BE2C (cell line): Measurements from ENCODE around the gene ARHGEF38.

Experiments used
- DNase-seq: peaks from one replicate; pipeline ENCODE4 v3.0.0-alpha.2; 2020
- H3K27me3 ChIP-seq: fragments of 250-450 bp; sonication (Bioruptor Pico); 2 replicates; pipeline ENCODE4 v1.5.1; 2020; ENCODE audit warnings: mild to moderate bottlenecking
- H3K36me3 ChIP-seq: fragments of 250-450 bp; sonication (Bioruptor Pico); 2 replicates; pipeline ENCODE4 v1.5.1; 2020; ENCODE audit warnings: mild to moderate bottlenecking
- H3K4me1 ChIP-seq: fragments of 250-450 bp; sonication (Bioruptor Pico); 2 replicates; pipeline ENCODE4 v1.5.1; 2020
- H3K4me3 ChIP-seq: 2 replicates; pipeline ENCODE4 v1.5.1; 2011; ENCODE audit warnings: low read depth, low read length
- H3K9me3 ChIP-seq: fragments of 250-450 bp; sonication (Bioruptor Pico); 2 replicates; pipeline ENCODE4 v1.5.1; 2020
- CTCF ChIP-seq: IDR thresholded peaks from 2 replicates; pipeline ENCODE4 v1.5.1; 2012; ENCODE audit warnings: mild to moderate bottlenecking, low read depth, low read length

The ARHGEF38 gene

DNA sequence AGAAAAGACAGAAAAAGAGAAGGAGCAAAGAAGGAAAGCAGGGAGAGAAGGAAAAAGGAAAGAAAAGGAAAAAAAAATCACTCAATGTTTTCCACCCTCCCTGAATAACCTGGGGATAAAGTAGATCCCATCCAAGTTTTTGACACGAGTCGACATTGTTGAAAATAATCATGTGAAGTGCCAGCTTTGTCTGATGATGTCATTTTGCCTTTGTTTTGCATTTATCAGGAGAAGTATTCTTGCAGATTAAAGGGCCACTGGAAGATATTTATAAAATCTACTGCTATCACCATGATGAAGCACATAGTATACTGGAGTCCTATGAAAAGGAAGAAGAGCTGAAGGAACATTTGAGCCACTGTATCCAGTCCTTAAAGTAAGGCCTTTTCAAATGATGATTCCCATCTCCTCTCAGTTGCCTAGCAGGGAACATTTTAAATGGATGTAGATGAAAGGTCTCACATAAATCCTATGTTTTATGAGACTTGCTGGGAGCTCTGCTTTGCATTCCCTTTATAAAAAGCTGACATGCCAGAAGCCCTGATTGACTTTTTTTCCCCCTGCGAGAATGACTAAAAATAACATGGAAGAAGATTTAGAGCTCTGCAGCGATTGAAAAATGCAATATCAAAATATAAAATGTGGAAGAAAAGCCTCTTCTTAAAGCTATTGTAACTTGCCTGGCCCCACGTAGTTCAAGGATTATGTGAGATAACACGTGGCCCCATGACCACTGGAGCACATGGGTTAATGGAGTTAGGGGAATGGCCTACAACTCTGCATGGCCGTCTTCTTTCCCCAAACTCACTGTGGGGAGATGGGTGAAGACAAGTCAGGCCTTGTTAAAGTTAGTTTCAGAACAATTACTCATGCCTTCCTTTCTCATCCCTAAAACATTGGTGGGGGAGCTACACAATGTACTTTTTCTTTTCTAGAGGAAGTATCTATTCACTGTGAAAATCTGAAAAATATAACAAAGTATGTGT, 78.5 kb downstream of the ARHGEF38 start:
- Histone ChIP-seq H3K27me3 (no peaks in the 10 kb centered on the region), H3K36me3 (no peaks in the 10 kb centered on the region), H3K4me3 (no peak overlapping the region), H3K9me3 (no peaks in the 10 kb centered on the region), H3K4me1 (no peaks in the 10 kb centered on the region; the same call in 1 of the 2 replicates)
- TF ChIP-seq CTCF, result no peak
- DNase-seq, result no peak

DNA sequence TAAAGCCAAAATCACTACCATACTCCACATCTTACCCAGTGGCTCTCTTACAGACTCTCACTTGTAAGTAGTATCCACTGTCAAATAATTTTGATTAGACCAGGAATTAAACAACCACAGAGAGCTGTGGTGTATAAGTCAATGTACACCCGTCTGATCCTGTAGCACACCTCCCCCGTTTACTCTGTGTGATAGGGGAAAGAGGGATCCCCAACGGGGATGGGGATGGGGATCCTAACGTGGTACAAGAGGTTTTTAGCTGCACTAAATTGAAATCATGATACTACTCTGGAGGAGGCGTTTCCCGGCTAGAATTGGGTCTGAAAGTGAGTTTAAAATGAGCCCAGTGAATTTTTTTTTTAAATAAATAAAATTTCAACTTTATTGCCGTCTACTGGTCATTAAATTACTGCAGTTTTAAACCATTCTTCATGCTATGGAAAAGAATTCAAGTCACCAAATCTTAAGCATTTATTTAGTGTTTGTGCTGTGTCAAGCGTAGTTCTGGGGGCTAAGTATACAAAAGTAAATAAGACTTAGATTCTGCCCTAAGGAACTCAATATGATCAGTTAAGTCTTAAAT, 79.5 kb downstream of the ARHGEF38 start:
- H3K9me3 ChIP-seq, result no peaks in the 10 kb centered on the region
- H3K4me3 ChIP-seq, result no peak overlapping the region
- H3K36me3 ChIP-seq, result no peaks in the 10 kb centered on the region
- no peaks in the 10 kb centered on the region for H3K27me3 ChIP-seq
- peaks cover under 1% of the 10 kb centered on the region; the same call in 1 of the 2 replicates for H3K4me1 ChIP-seq
- no peak for DNase-seq
- peak; percentile 26 for TF ChIP-seq CTCF

GRCh38 chr4:105632599-105632998, 80.2 kb downstream of the ARHGEF38 start:
- Histone ChIP-seq H3K4me3 (no peak overlapping the region), H3K27me3 (no peaks in the 10 kb centered on the region), H3K4me1 (peaks cover 7% of the 10 kb centered on the region), H3K9me3 (no peaks in the 10 kb centered on the region), H3K36me3 (no peaks in the 10 kb centered on the region)
- no peak for TF ChIP-seq CTCF
- DNase-seq, result no peak

DNA sequence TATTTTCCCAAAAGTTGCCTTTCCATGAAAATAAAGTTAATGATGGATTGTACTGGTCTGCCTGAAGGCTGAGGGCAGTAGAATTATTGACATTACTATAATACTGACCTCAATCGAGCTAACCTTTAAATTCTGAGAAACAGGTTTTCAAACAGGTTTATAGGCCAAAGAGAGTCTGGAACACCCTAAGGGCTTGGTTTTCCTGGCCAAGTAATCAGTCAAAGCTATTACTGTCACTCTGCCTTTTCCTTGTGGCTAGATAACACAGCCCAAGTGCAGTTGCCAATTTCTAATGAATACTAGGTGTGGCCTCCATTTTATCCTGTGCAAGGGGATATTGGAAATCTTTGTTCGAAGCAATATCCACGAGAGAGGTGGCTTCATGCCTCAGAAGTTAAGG, 80.8 kb downstream of the ARHGEF38 start:
- no peaks in the 10 kb centered on the region for H3K36me3 ChIP-seq

GRCh38 chr4:105634402-105635080, 82.1 kb downstream of the ARHGEF38 start:
- Histone ChIP-seq H3K9me3 (no peaks in the 10 kb centered on the region), H3K4me3 (no peak overlapping the region), H3K27me3 (no peaks in the 10 kb centered on the region), H3K36me3 (no peaks in the 10 kb centered on the region), H3K4me1 (peaks cover 11% of the 10 kb centered on the region)
- no peak for TF ChIP-seq CTCF
- DNase-seq, result no peak

More for the DNA sequence above, 80.8 kb downstream of the ARHGEF38 start:
- no peak for DNase-seq
- TF ChIP-seq CTCF, result no peak
- no peaks in the 10 kb centered on the region for H3K27me3 ChIP-seq
- peaks cover 11% of the 10 kb centered on the region for H3K4me1 ChIP-seq
- no peak overlapping the region for H3K4me3 ChIP-seq
- H3K9me3 ChIP-seq, result no peaks in the 10 kb centered on the region
